OCI-LY3 (cell line): ENCODE measurements around the gene MPPED1.

ENCODE experiments used
- EZH2phosphoT487 ChIP-seq: fragments of 200-600 bp; shearing (Covaris generic); IDR thresholded peaks from 2 replicates; pipeline ENCODE4 v1.6.1; 2018; ENCODE audit warnings: antibody characterized with exemption, mixed run types, low read depth
- TF ChIP-seq, protein P1 (sequence below): fragments of 200-600, 300-600 bp; sonication (generic); IDR thresholded peaks from 2 replicates; pipeline ENCODE4 v1.5.1; 2014; ENCODE audit warnings: antibody characterized with exemption, low read length, low read depth

- TF ChIP-seq, protein P1, sequence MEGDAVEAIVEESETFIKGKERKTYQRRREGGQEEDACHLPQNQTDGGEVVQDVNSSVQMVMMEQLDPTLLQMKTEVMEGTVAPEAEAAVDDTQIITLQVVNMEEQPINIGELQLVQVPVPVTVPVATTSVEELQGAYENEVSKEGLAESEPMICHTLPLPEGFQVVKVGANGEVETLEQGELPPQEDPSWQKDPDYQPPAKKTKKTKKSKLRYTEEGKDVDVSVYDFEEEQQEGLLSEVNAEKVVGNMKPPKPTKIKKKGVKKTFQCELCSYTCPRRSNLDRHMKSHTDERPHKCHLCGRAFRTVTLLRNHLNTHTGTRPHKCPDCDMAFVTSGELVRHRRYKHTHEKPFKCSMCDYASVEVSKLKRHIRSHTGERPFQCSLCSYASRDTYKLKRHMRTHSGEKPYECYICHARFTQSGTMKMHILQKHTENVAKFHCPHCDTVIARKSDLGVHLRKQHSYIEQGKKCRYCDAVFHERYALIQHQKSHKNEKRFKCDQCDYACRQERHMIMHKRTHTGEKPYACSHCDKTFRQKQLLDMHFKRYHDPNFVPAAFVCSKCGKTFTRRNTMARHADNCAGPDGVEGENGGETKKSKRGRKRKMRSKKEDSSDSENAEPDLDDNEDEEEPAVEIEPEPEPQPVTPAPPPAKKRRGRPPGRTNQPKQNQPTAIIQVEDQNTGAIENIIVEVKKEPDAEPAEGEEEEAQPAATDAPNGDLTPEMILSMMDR, result no peak
- no peak for TF ChIP-seq EZH2phosphoT487
Observed at GRCh38 chr22:43439368-43440103, 27.7 kb downstream of the MPPED1 start.
